MM.1S (cell line): ENCODE data around the gene CES5A.
"Not testable (repeated sequence)": the region's sequence is repeated elsewhere in the genome, so short reads cannot be mapped to it uniquely, and the experiment has no call there.

Experiments
- EZH2 ChIP-seq: fragments of 300-600 bp; sonication (generic); optimal IDR thresholded peaks from 2 replicates; pipeline ENCODE3; 2017; ENCODE audit warnings: low read depth, mild to moderate bottlenecking, antibody characterized with exemption, low read length, mixed read lengths
- EZH2phosphoT487 ChIP-seq: fragments of 300-600 bp; sonication (generic); IDR thresholded peaks from 2 replicates; pipeline ENCODE4 v1.6.1; 2018; ENCODE audit warnings: antibody characterized with exemption, low read length
- TF ChIP-seq, protein P1 (sequence below): fragments of 300-600 bp; sonication (generic); IDR thresholded peaks from 2 replicates; pipeline ENCODE4 v1.5.1; 2016; ENCODE audit warnings: antibody characterized with exemption, low read length, mixed read lengths

DNA sequence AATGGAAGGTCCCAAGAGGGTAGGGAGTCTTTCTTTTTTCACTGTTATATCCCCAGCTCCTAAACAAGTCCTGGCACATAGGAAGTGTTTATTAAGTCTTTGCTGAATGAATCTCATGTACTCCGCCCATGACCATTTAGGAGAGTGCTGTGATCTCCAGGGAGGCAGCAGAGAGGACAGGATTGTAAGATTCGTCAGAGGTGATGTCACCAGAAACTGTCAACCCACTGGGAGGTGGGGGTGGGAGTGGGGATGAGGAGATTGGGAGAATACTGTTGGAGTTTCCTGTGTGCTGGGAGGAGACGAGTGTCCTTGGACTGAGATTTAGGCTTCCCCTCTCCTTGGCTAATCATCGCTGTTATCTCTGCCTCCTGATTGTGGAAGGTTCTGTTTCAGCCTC, 59.0 kb downstream of the CES5A start:
- TF ChIP-seq, protein P1, sequence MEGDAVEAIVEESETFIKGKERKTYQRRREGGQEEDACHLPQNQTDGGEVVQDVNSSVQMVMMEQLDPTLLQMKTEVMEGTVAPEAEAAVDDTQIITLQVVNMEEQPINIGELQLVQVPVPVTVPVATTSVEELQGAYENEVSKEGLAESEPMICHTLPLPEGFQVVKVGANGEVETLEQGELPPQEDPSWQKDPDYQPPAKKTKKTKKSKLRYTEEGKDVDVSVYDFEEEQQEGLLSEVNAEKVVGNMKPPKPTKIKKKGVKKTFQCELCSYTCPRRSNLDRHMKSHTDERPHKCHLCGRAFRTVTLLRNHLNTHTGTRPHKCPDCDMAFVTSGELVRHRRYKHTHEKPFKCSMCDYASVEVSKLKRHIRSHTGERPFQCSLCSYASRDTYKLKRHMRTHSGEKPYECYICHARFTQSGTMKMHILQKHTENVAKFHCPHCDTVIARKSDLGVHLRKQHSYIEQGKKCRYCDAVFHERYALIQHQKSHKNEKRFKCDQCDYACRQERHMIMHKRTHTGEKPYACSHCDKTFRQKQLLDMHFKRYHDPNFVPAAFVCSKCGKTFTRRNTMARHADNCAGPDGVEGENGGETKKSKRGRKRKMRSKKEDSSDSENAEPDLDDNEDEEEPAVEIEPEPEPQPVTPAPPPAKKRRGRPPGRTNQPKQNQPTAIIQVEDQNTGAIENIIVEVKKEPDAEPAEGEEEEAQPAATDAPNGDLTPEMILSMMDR: not testable (repeated sequence)
- not testable (repeated sequence) for TF ChIP-seq EZH2phosphoT487, EZH2
